Measurements from ENCODE around the gene TAS2R31. TPM values are rescaled to one million over a fixed set of nuclear protein-coding genes. Genes with fewer than 3 reads are reported as not detected.

Gene TAS2R31
- total and polyA plus RNA-seq, 2 of the 13 experiments (the other 11 are each of a cell fraction or from before 2014, with no cell fraction given), result 0.96 to 6.5 TPM

- TF ChIP-seq GABPA (IDR thresholded peaks at IDR 0.05; ENCODE audit: low read depth, low read length) (no peak), GABPA (CRISPR knock-in tag; IDR thresholded peaks at IDR 0.05; ENCODE audit: low read depth) (peak; percentile 54), ZNF24 (IDR thresholded peaks at IDR 0.05) (no peak), ZXDC (CRISPR knock-in tag; IDR thresholded peaks at IDR 0.05) (no peak), FOXO4 (CRISPR knock-in tag; conservative IDR thresholded peaks at IDR 0.05) (no peak), FOXP4 (CRISPR knock-in tag; IDR thresholded peaks at IDR 0.05) (peak; percentile 34; the same call in 1 of the 2 replicates), ZNF609 (CRISPR knock-in tag; IDR thresholded peaks at IDR 0.05; ENCODE audit: borderline replicate concordance) (0 out of 2 replicates have a peak, but pooled peaks have one; percentile 35), ZNF343 (CRISPR knock-in tag; IDR thresholded peaks at IDR 0.05) (no peak), HNF4G (IDR thresholded peaks at IDR 0.05; ENCODE audit: borderline replicate concordance, low read depth, low read length) (no peak), HNF4G (CRISPR knock-in tag; IDR thresholded peaks at IDR 0.05; ENCODE audit: borderline replicate concordance, low read depth) (no peak)
Measured at GRCh38 chr12:11023387-11023786, 7.8 kb downstream of the TAS2R31 start (continued).
